ENCODE results near the gene TEX54.

TEX54 gene

GRCh38 chr11:62811659-62812058 is 21.0 kb downstream of the TEX54 start (continued):
- TF ChIP-seq ZSCAN4 (tag by site-specific recombination; IDR thresholded peaks at IDR 0.05), result no peak
- TF ChIP-seq ZNF843 (tag by site-specific recombination; IDR thresholded peaks at IDR 0.05), result no peak
- TF ChIP-seq ZNF518A (tag by site-specific recombination; conservative IDR thresholded peaks at IDR 0.05; ENCODE audit: low read depth), result no peak
- TF ChIP-seq ZNF677 (tag by site-specific recombination; IDR thresholded peaks at IDR 0.05), result no peak

GRCh38 chr11:62810748-62811147 is 21.9 kb downstream of the TEX54 start:
- TF ChIP-seq ZNF837 (tag by site-specific recombination; IDR thresholded peaks at IDR 0.05), result no peak
- TF ChIP-seq ZNF280C (tag by site-specific recombination; IDR thresholded peaks at IDR 0.05), result no peak
- no peak for TF ChIP-seq ZFHX2 (tag by site-specific recombination; conservative IDR thresholded peaks at IDR 0.05)
- no peak for TF ChIP-seq ZNF521 (tag by site-specific recombination; IDR thresholded peaks at IDR 0.05)
- no peak for TF ChIP-seq GFI1B (tag by site-specific recombination; IDR thresholded peaks at IDR 0.05)
- no peak for TF ChIP-seq KLF17 (tag by site-specific recombination; IDR thresholded peaks at IDR 0.05)
- no peak for TF ChIP-seq PATZ1 (tag by site-specific recombination; IDR thresholded peaks at IDR 0.05)
- no peak for TF ChIP-seq PRDM2 (tag by site-specific recombination; IDR thresholded peaks at IDR 0.05; ENCODE audit: borderline replicate concordance)
- TF ChIP-seq ZNF19 (tag by site-specific recombination; IDR thresholded peaks at IDR 0.05; ENCODE audit: low read depth), result no peak
- no peak for TF ChIP-seq ZNF658 (tag by site-specific recombination; IDR thresholded peaks at IDR 0.05)
- TF ChIP-seq ZFP3 (tag by site-specific recombination; IDR thresholded peaks at IDR 0.05; ENCODE audit: low read depth), result no peak
- POLR2A ChIA-PET, result interaction anchor here (1.2 kb wide), 1 partner anchor 24 kb away, joined by 3 read pairs; no protein-coding TSS in a partner anchor
- Histone ChIP-seq H3K9me3 (ENCODE audit: control insufficient read depth, insufficient read depth, low read depth, low read length) (no peaks in the 10 kb centered on the region), H3K36me3 (ENCODE audit: control insufficient read depth in 2 of 2, insufficient read depth in 1 of 2, low read length in 2 of 2) (peaks cover 3 to 20% of the 10 kb centered on the region in 2 experiments; a peak in 2 of 3 replicates), H3K4me3 (ENCODE audit: low read depth, low read length) (no peak overlapping the region), H3K27ac (ENCODE audit: extremely low read depth, low read depth, low read length) (no peak overlapping the region), H3K4me1 (ENCODE audit: control insufficient read depth, insufficient read depth, low read length) (no peaks in the 10 kb centered on the region)
- CTCF ChIA-PET, result no interaction called here

All from HEK293 (cell line).